ENCODE measurements around the gene ZNF500.

DNA sequence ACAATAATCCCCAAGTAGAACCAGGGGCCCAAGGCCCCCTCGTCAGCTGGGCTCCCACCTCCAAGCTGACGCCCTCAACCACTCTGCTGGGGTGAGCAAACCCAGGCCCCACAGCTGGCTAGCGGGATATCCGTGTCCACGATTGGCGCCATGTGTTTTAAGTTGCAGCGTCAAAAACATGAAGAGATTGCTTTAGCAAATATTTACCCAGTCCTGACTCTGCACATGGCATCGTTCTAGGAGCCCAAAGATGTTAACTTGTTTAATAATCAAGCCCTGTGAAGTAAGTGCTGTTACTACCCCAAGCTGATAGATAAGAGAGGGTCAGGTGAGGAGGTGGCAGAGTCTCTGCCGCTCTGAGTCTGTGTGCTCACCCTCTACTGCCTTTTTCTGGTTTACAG is 21.5 kb upstream of the ZNF500 start:
- TF ChIP-seq, protein P1, sequence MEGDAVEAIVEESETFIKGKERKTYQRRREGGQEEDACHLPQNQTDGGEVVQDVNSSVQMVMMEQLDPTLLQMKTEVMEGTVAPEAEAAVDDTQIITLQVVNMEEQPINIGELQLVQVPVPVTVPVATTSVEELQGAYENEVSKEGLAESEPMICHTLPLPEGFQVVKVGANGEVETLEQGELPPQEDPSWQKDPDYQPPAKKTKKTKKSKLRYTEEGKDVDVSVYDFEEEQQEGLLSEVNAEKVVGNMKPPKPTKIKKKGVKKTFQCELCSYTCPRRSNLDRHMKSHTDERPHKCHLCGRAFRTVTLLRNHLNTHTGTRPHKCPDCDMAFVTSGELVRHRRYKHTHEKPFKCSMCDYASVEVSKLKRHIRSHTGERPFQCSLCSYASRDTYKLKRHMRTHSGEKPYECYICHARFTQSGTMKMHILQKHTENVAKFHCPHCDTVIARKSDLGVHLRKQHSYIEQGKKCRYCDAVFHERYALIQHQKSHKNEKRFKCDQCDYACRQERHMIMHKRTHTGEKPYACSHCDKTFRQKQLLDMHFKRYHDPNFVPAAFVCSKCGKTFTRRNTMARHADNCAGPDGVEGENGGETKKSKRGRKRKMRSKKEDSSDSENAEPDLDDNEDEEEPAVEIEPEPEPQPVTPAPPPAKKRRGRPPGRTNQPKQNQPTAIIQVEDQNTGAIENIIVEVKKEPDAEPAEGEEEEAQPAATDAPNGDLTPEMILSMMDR (IDR thresholded peaks at IDR 0.05), result no peak
- no peak for TF ChIP-seq POLR2A (IDR thresholded peaks at IDR 0.05)

Data from stomach (tissue), 4 donors.